ENCODE measurements around the gene SCN10A.

SCN10A gene

DNA sequence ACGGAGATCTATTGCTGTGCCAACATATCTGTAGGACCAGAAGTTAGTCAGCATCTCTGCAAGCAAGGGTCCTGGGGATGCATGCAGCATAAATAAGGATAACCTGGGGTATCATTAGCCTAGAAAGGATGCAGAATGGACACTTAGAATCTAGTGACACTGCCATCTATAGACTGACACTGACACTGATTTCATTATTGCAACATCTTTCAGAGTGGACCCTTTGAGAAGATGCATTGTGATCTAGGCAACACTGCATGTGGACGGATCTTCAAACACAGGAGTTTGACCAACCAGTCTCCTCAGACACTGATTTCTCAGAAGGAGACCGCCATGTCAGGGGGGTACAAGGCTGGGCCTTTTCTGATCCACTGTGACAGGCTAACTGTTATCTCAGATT lies 52.4 kb downstream of the SCN10A start:
- Histone ChIP-seq H3K4me3 (ENCODE audit: insufficient read depth, low read length, poor library complexity, severe bottlenecking) (no peak overlapping the region), H3K4me2 (ENCODE audit: low read depth, low read length, poor library complexity, severe bottlenecking) (no peak overlapping the region), H2AFZ (ENCODE audit: low read depth, low read length, severe bottlenecking) (no peak overlapping the region), H4K20me1 (ENCODE audit: low read depth, low read length) (no peaks in the 10 kb centered on the region), H3K9me2 (replicated peaks; ENCODE audit: insufficient read depth, low read length) (no peaks in the 10 kb centered on the region), H3K27ac (ENCODE audit: low read depth, low read length) (no peak overlapping the region), H3F3A (ENCODE audit: insufficient read depth) (no peaks in the 10 kb centered on the region), H3K9ac (ENCODE audit: low read length) (no peak overlapping the region), H3K36me3 (ENCODE audit: low read length) (no peaks in the 10 kb centered on the region), H3K79me2 (ENCODE audit: insufficient read depth, low read length) (no peaks in the 10 kb centered on the region), H3K27me3 (ENCODE audit: low read length) (no peaks in the 10 kb centered on the region), H3K9me3 (ENCODE audit: insufficient read depth, low read length) (no peaks in the 10 kb centered on the region)
- TF ChIP-seq, protein P1, sequence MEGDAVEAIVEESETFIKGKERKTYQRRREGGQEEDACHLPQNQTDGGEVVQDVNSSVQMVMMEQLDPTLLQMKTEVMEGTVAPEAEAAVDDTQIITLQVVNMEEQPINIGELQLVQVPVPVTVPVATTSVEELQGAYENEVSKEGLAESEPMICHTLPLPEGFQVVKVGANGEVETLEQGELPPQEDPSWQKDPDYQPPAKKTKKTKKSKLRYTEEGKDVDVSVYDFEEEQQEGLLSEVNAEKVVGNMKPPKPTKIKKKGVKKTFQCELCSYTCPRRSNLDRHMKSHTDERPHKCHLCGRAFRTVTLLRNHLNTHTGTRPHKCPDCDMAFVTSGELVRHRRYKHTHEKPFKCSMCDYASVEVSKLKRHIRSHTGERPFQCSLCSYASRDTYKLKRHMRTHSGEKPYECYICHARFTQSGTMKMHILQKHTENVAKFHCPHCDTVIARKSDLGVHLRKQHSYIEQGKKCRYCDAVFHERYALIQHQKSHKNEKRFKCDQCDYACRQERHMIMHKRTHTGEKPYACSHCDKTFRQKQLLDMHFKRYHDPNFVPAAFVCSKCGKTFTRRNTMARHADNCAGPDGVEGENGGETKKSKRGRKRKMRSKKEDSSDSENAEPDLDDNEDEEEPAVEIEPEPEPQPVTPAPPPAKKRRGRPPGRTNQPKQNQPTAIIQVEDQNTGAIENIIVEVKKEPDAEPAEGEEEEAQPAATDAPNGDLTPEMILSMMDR (IDR thresholded peaks at IDR 0.05; ENCODE audit: insufficient read depth, low read length, poor library complexity, severe bottlenecking) = no peak
- no peak for TF ChIP-seq EZH2phosphoT487 (conservative IDR thresholded peaks at IDR 0.05; ENCODE audit: low read length)

DNA sequence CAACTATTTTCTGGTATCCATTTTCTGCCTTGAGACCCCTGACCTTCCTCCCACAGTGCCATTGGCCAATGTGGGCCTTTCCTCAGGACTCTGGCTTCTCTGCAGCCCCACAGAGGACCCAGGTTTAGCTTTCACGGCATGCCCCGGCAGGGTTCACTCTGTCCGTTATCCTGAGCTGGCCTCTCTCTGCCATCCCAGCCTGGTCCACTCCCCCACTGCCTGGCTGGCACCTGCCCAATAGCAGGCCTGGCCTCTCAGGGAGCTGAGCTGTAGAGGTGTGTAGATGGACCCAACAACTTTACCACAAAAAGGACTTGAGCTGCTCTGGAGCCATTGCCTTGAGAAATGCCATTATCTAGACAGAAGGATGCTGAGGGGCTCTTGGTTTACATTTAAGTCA lies 57.5 kb downstream of the SCN10A start:
- Histone ChIP-seq H2AFZ (ENCODE audit: low read depth, low read length, severe bottlenecking) (no peak overlapping the region), H3K79me2 (ENCODE audit: insufficient read depth, low read length) (no peaks in the 10 kb centered on the region), H3K4me2 (ENCODE audit: low read depth, low read length, poor library complexity, severe bottlenecking) (no peak overlapping the region), H3K4me3 (ENCODE audit: insufficient read depth, low read length, poor library complexity, severe bottlenecking) (no peak overlapping the region), H4K20me1 (ENCODE audit: low read depth, low read length) (no peaks in the 10 kb centered on the region), H3F3A (ENCODE audit: insufficient read depth) (no peaks in the 10 kb centered on the region), H3K36me3 (ENCODE audit: low read length) (no peaks in the 10 kb centered on the region), H3K9me3 (ENCODE audit: insufficient read depth, low read length) (no peaks in the 10 kb centered on the region), H3K9me2 (replicated peaks; ENCODE audit: insufficient read depth, low read length) (no peaks in the 10 kb centered on the region), H3K27me3 (ENCODE audit: low read length) (no peaks in the 10 kb centered on the region), H3K27ac (ENCODE audit: low read depth, low read length) (no peak overlapping the region), H3K9ac (ENCODE audit: low read length) (no peak overlapping the region)
- TF ChIP-seq, protein P1 (IDR thresholded peaks at IDR 0.05; ENCODE audit: insufficient read depth, low read length, poor library complexity, severe bottlenecking) = no peak
- TF ChIP-seq EZH2phosphoT487 (conservative IDR thresholded peaks at IDR 0.05; ENCODE audit: low read length) = no peak

DNA sequence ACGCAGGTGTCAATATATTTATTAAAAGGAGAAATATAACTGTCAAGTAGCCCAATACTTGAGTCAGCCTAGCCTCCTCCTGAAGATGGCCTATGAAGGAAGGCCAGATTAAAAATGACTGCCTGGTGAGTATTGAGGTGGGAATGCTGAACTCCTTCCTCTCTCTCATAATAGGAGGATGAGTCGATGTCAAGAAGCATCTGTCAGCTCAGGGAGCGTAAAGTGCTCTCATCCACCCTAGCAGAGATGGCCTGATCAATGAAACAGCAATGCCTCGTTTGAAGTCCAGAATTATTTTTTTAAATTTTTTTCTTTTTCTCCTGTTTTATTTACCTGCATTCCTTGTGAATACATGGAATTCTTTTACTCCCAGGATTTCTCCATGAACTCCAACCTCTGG lies 58.3 kb downstream of the SCN10A start:
- Histone ChIP-seq H2AFZ (ENCODE audit: low read depth, low read length, severe bottlenecking) (no peak overlapping the region), H3K4me3 (ENCODE audit: insufficient read depth, low read length, poor library complexity, severe bottlenecking) (no peak overlapping the region), H3K9me2 (replicated peaks; ENCODE audit: insufficient read depth, low read length) (no peaks in the 10 kb centered on the region), H3K9me3 (ENCODE audit: insufficient read depth, low read length) (no peaks in the 10 kb centered on the region), H3F3A (ENCODE audit: insufficient read depth) (no peaks in the 10 kb centered on the region), H3K9ac (ENCODE audit: low read length) (no peak overlapping the region), H3K27ac (ENCODE audit: low read depth, low read length) (no peak overlapping the region), H3K27me3 (ENCODE audit: low read length) (no peaks in the 10 kb centered on the region), H3K36me3 (ENCODE audit: low read length) (no peaks in the 10 kb centered on the region), H3K4me2 (ENCODE audit: low read depth, low read length, poor library complexity, severe bottlenecking) (no peak overlapping the region), H4K20me1 (ENCODE audit: low read depth, low read length) (no peaks in the 10 kb centered on the region), H3K79me2 (ENCODE audit: insufficient read depth, low read length) (no peaks in the 10 kb centered on the region)
- TF ChIP-seq EZH2phosphoT487 (conservative IDR thresholded peaks at IDR 0.05; ENCODE audit: low read length) = no peak
- TF ChIP-seq, protein P1 (IDR thresholded peaks at IDR 0.05; ENCODE audit: insufficient read depth, low read length, poor library complexity, severe bottlenecking) = no peak
